HEK293T (cell line): ENCODE results near the gene TRPM2.
"Not testable (repeated sequence)": the region's sequence is repeated elsewhere in the genome, so short reads cannot be mapped to it uniquely, and the experiment has no call there.

Experiments used
- CTCF ChIA-PET: fragments of 350-600 bp; formaldehyde crosslinking; extraction: SDS; loops from one replicate; lab custom pipeline; 2021; ENCODE audit warnings: antibody characterized with exemption, inconsistent platforms; lab: Yijun Ruan, JAX
- POLR2A ChIA-PET: fragments of 350-600 bp; formaldehyde crosslinking; extraction: SDS; loops from one replicate; lab custom pipeline; 2020; ENCODE audit warnings: antibody characterized with exemption, inconsistent platforms; lab: Yijun Ruan, JAX
- DNase-seq: peaks from one replicate; pipeline ENCODE4 v3.0.0; 2012; ENCODE audit warnings: mixed read lengths; ENCODE audit errors: extremely low spot score
- ARNT ChIP-seq: fragments of 450-650 bp; IDR thresholded peaks from 2 replicates; pipeline ENCODE4 v1.6.1; 2017; ENCODE audit warnings: mild to moderate bottlenecking
- BHLHE40 ChIP-seq: fragments of 450-650 bp; IDR thresholded peaks from 2 replicates; pipeline ENCODE4 v1.6.1; 2016; ENCODE audit warnings: mild to moderate bottlenecking, moderate library complexity, borderline replicate concordance
- CTBP1 ChIP-seq: fragments of 450-650 bp; IDR thresholded peaks from 2 replicates; pipeline ENCODE4 v1.6.1; 2016; ENCODE audit warnings: borderline replicate concordance
- ELF4 ChIP-seq: fragments of 450-650 bp; IDR thresholded peaks from 2 replicates; pipeline ENCODE4 v1.6.1; 2017; ENCODE audit warnings: antibody characterized with exemption
- FOXA1 ChIP-seq: fragments of 450-650 bp; IDR thresholded peaks from 2 replicates; pipeline ENCODE4 v1.6.1; 2016; ENCODE audit warnings: mild to moderate bottlenecking
- FOXK2 ChIP-seq: fragments of 450-650 bp; IDR thresholded peaks from 2 replicates; pipeline ENCODE4 v1.6.1; 2016; ENCODE audit warnings: mild to moderate bottlenecking
- FOXM1 ChIP-seq: fragments of 450-650 bp; IDR thresholded peaks from 2 replicates; pipeline ENCODE4 v1.6.1; 2017; ENCODE audit warnings: mild to moderate bottlenecking, borderline replicate concordance
- HDGF ChIP-seq: fragments of 450-650 bp; IDR thresholded peaks from 2 replicates; pipeline ENCODE4 v1.6.1; 2017; ENCODE audit warnings: antibody characterized with exemption, borderline replicate concordance
- L3MBTL2 ChIP-seq: fragments of 450-650 bp; conservative IDR thresholded peaks from 2 replicates; pipeline ENCODE4 v1.6.1; 2016; ENCODE audit warnings: mild to moderate bottlenecking
- LEF1 ChIP-seq: fragments of 450-650 bp; IDR thresholded peaks from 2 replicates; pipeline ENCODE4 v1.6.1; 2017; ENCODE audit warnings: mild to moderate bottlenecking, borderline replicate concordance
- NFRKB ChIP-seq: fragments of 450-650 bp; IDR thresholded peaks from 2 replicates; pipeline ENCODE4 v1.6.1; 2016; ENCODE audit warnings: mild to moderate bottlenecking, moderate library complexity
- PKNOX1 ChIP-seq: fragments of 450-650 bp; IDR thresholded peaks from 2 replicates; pipeline ENCODE4 v1.6.1; 2016
- SP1 ChIP-seq: fragments of 450-650 bp; IDR thresholded peaks from 2 replicates; pipeline ENCODE4 v1.6.1; 2017
- SUZ12 ChIP-seq: fragments of 450-650 bp; IDR thresholded peaks from 2 replicates; pipeline ENCODE4 v1.6.1; 2016; ENCODE audit warnings: mild to moderate bottlenecking
- TARDBP ChIP-seq: fragments of 450-650 bp; IDR thresholded peaks from 2 replicates; pipeline ENCODE4 v1.6.1; 2016
- ZNF384 ChIP-seq: fragments of 450-650 bp; IDR thresholded peaks from 2 replicates; pipeline ENCODE4 v1.6.1; 2016

Gene TRPM2

GRCh38 chr21:44335266-44336059, 18.0 kb upstream of the TRPM2 start:
- POLR2A ChIA-PET = no interaction called here
- TF ChIP-seq HDGF = no peak
- TF ChIP-seq FOXK2 = no peak
- TF ChIP-seq SP1 = no peak
- no peak for TF ChIP-seq NFRKB
- TF ChIP-seq LEF1 = no peak
- no peak for TF ChIP-seq ARNT
- CTCF ChIA-PET = no interaction called here
- DNase-seq = no peak

GRCh38 chr21:44337449-44337848, 16.0 kb upstream of the TRPM2 start:
- ChIA-PET POLR2A (no interaction called here), CTCF (no interaction called here)
- DNase-seq = no peak
- TF ChIP-seq LEF1 = no peak
- no peak for TF ChIP-seq L3MBTL2
- no peak for TF ChIP-seq BHLHE40
- no peak for TF ChIP-seq FOXM1
- TF ChIP-seq SUZ12 = no peak
- TF ChIP-seq FOXK2 = no peak
- no peak for TF ChIP-seq PKNOX1
- no peak for TF ChIP-seq HDGF
- TF ChIP-seq SP1 = no peak
- no peak for TF ChIP-seq TARDBP
- TF ChIP-seq ZNF384 = no peak
- no peak for TF ChIP-seq ELF4
- no peak for TF ChIP-seq CTBP1
- TF ChIP-seq NFRKB = no peak
- TF ChIP-seq FOXA1 = no peak
- no peak for TF ChIP-seq ARNT

GRCh38 chr21:44337941-44338895, 15.2 kb upstream of the TRPM2 start:
- DNase-seq = peak; percentile 66
- ChIA-PET CTCF (interaction anchor here (1.2 kb wide), 1 partner anchor 118 kb away, joined by 3 read pairs; no protein-coding TSS in a partner anchor), POLR2A (interaction anchor here (0.6 to 1.3 kb wide), 8 partner anchors 16 to 463 kb away, joined by 3 to 6 read pairs (median 3); partner anchors contain the start of genes LRRC3, PFKL, TRPM2 and UBE2G2)
- no peak for TF ChIP-seq CTBP1
- TF ChIP-seq FOXK2 = no peak
- no peak for TF ChIP-seq PKNOX1
- no peak for TF ChIP-seq NFRKB
- no peak for TF ChIP-seq BHLHE40
- no peak for TF ChIP-seq FOXM1
- TF ChIP-seq HDGF = no peak; the same call in 1 of the 2 replicates
- no peak for TF ChIP-seq ELF4
- TF ChIP-seq TARDBP = no peak
- no peak for TF ChIP-seq ARNT
- no peak for TF ChIP-seq FOXA1
- TF ChIP-seq SP1 = no peak
- no peak for TF ChIP-seq ZNF384

- ChIA-PET CTCF (interaction anchor here (1.2 kb wide), 1 partner anchor 117 kb away, joined by 3 read pairs; no protein-coding TSS in a partner anchor), POLR2A (interaction anchor here (0.6 to 1.3 kb wide), 8 partner anchors 15 to 462 kb away, joined by 3 to 6 read pairs (median 3); partner anchors contain the start of genes LRRC3, PFKL, TRPM2 and UBE2G2)
- DNase-seq = peak; percentile 100
- TF ChIP-seq TARDBP = no peak
- peak; percentile 93 for TF ChIP-seq SP1
- peak; percentile 51 for TF ChIP-seq PKNOX1
- TF ChIP-seq ELF4 = peak; percentile 94
- TF ChIP-seq ARNT = no peak
- TF ChIP-seq FOXM1 = no peak
- TF ChIP-seq HDGF = no peak
Measured at GRCh38 chr21:44338971-44339910, 14.2 kb upstream of the TRPM2 start, which contains the start of gene CFAP410. CFAP410 (minus strand) TSS chr21:44339390; CDS start chr21:44339194, 196 bp downstream.

GRCh38 chr21:44341726-44342458, 11.5 kb upstream of the TRPM2 start:
- POLR2A ChIA-PET, DNase-seq, CTCF ChIA-PET: not testable (repeated sequence)

- CTCF ChIA-PET, DNase-seq, POLR2A ChIA-PET: not testable (repeated sequence)
Measured at GRCh38 chr21:44342981-44343380, 10.4 kb upstream of the TRPM2 start.
